H9 (cell line): Measurements from ENCODE around the gene CHURC1. TPM values are rescaled to one million over a fixed set of nuclear protein-coding genes. Genes with fewer than 3 reads are reported as not detected.

Experiments
- DNase-seq: peaks from one replicate; pipeline ENCODE4 v3.0.0-alpha.2; 2017
- H2AFZ ChIP-seq: one replicate; pipeline ENCODE4 v1.6.1; 2013; ENCODE audit warnings: mild to moderate bottlenecking, low read length, control low read depth, moderate library complexity
- H2AK5ac ChIP-seq: 2 replicates; pipeline ENCODE4 v1.6.1; 2013; ENCODE audit warnings: low read length, control low read depth, mixed read lengths; ENCODE audit not compliant: insufficient read length
- H2BK120ac ChIP-seq: one replicate; pipeline ENCODE4 v1.6.1; 2013; ENCODE audit warnings: low read depth, mild to moderate bottlenecking, low read length, control low read depth, inconsistent platforms; ENCODE audit not compliant: poor library complexity, severe bottlenecking
- H2BK12ac ChIP-seq: 2 replicates; pipeline ENCODE4 v1.6.1; 2013; ENCODE audit warnings: low read length, control low read depth, mixed read lengths, low read depth; ENCODE audit not compliant: insufficient read length
- H2BK15ac ChIP-seq: 2 replicates; pipeline ENCODE4 v1.6.1; 2013; ENCODE audit warnings: low read depth, low read length, control low read depth
- H2BK20ac ChIP-seq: one replicate; pipeline ENCODE4 v1.6.1; 2013; ENCODE audit warnings: low read depth, mild to moderate bottlenecking, low read length, control low read depth, inconsistent platforms; ENCODE audit not compliant: poor library complexity, severe bottlenecking
- H2BK5ac ChIP-seq: 2 replicates; pipeline ENCODE4 v1.6.1; 2013; ENCODE audit warnings: low read length, control low read depth, mixed read lengths; ENCODE audit not compliant: insufficient read length
- H3K14ac ChIP-seq: 2 replicates; pipeline ENCODE4 v1.6.1; 2013; ENCODE audit warnings: low read length, control low read depth; ENCODE audit not compliant: insufficient read depth
- H3K18ac ChIP-seq: 2 replicates; pipeline ENCODE4 v1.6.1; 2013; ENCODE audit warnings: low read depth, mild to moderate bottlenecking, mixed read lengths, low read length, control low read depth; ENCODE audit not compliant: insufficient read length
- H3K23ac ChIP-seq: 2 replicates; pipeline ENCODE4 v1.6.1; 2013; ENCODE audit warnings: low read length, control low read depth, mixed read lengths, low read depth; ENCODE audit not compliant: insufficient read length
- H3K23me2 ChIP-seq: 2 replicates; pipeline ENCODE4 v1.6.1; 2013; ENCODE audit warnings: low read depth, mild to moderate bottlenecking, mixed read lengths, low read length, control low read depth; ENCODE audit not compliant: insufficient read length, poor library complexity, severe bottlenecking
- H3K27ac ChIP-seq: 2 replicates; pipeline ENCODE4 v1.5.1; 2013; ENCODE audit warnings: low read length, control low read depth, mixed read lengths, low read depth; ENCODE audit not compliant: insufficient read length
- H3K27me3 ChIP-seq: 2 replicates; pipeline ENCODE4 v1.6.1; 2013; ENCODE audit warnings: low read length, control low read depth, inconsistent platforms; ENCODE audit not compliant: insufficient read depth
- H3K4ac ChIP-seq: 2 replicates; pipeline ENCODE4 v1.6.1; 2013; ENCODE audit warnings: low read depth, mild to moderate bottlenecking, control low read depth, inconsistent platforms, low read length, moderate library complexity
- H3K4me1 ChIP-seq: 2 replicates; pipeline ENCODE4 v1.6.1; 2013; ENCODE audit warnings: low read length, control low read depth, inconsistent platforms; ENCODE audit not compliant: insufficient read depth
- H3K4me2 ChIP-seq: 2 replicates; pipeline ENCODE4 v1.6.1; 2013; ENCODE audit warnings: low read length, control low read depth, mixed read lengths; ENCODE audit not compliant: insufficient read length, insufficient read depth
- H3K56ac ChIP-seq: 2 replicates; pipeline ENCODE4 v1.6.1; 2013; ENCODE audit warnings: low read depth, mild to moderate bottlenecking, mixed read lengths, low read length, control low read depth; ENCODE audit not compliant: insufficient read length
- H3K79me1 ChIP-seq: 2 replicates; pipeline ENCODE4 v1.6.1; 2013; ENCODE audit warnings: low read depth, mild to moderate bottlenecking, moderate library complexity, low read length, control low read depth, inconsistent platforms; ENCODE audit not compliant: insufficient read depth, poor library complexity, severe bottlenecking
- H3K79me2 ChIP-seq: 2 replicates; pipeline ENCODE4 v1.6.1; 2013; ENCODE audit warnings: low read length, control low read depth, inconsistent platforms; ENCODE audit not compliant: insufficient read depth
- H3K9ac ChIP-seq: 2 replicates; pipeline ENCODE4 v1.6.1; 2013; ENCODE audit warnings: low read length, control low read depth, mixed read lengths; ENCODE audit not compliant: insufficient read length; ENCODE audit errors: extremely low read depth
- H3K9me3 ChIP-seq: one replicate; pipeline ENCODE4 v1.6.1; 2013; ENCODE audit warnings: low read depth, low read length, inconsistent platforms; ENCODE audit not compliant: control insufficient read depth
- H3T11ph ChIP-seq: one replicate; pipeline ENCODE4 v1.6.1; 2013; ENCODE audit warnings: mild to moderate bottlenecking, low read length, control low read depth, inconsistent platforms
- H4K20me1 ChIP-seq: one replicate; pipeline ENCODE4 v1.6.1; 2013; ENCODE audit not compliant: control insufficient read depth, insufficient read length, insufficient read depth
- H4K5ac ChIP-seq: 2 replicates; pipeline ENCODE4 v1.6.1; 2013; ENCODE audit warnings: low read depth, mild to moderate bottlenecking, mixed read lengths, low read length, control low read depth; ENCODE audit not compliant: insufficient read length
- H4K8ac ChIP-seq: replicated peaks from 2 replicates; pipeline ENCODE4 v1.6.1; 2013; ENCODE audit warnings: low read length, control low read depth, mixed read lengths, low read depth; ENCODE audit not compliant: insufficient read length
- H4K91ac ChIP-seq: 2 replicates; pipeline ENCODE4 v1.6.1; 2013; ENCODE audit warnings: low read depth, mild to moderate bottlenecking, moderate library complexity, mixed read lengths, low read length, control low read depth; ENCODE audit not compliant: insufficient read length
- H3K27ac Mint-ChIP-seq, 3 experiments: 2 replicates in 2 of 3; 3 replicates in 1 of 3; pipeline ENCODE4 v1.8.0; 2020 to 2021; ENCODE audit warnings: mixed read lengths in 3 of 3, mild to moderate bottlenecking in 1 of 3, moderate library complexity in 1 of 3
- H3K27me3 Mint-ChIP-seq: 2 replicates; pipeline ENCODE4 v1.8.0; 2021; ENCODE audit warnings: low read depth, mild to moderate bottlenecking, moderate library complexity, mixed read lengths
- H3K36me3 Mint-ChIP-seq, 3 experiments: 2 replicates in 2 of 3; 3 replicates in 1 of 3; pipeline ENCODE4 v1.8.0; 2020 to 2021; ENCODE audit warnings: low read depth in 3 of 3, mixed read lengths in 3 of 3; ENCODE audit not compliant: insufficient read depth in 1 of 3
- H3K4me1 Mint-ChIP-seq, 2 experiments: 2 replicates each; pipeline ENCODE4 v1.8.0; 2020; ENCODE audit warnings: mixed read lengths in 2 of 2
- H3K4me3 Mint-ChIP-seq, 2 experiments: 2 replicates in 1 of 2; 3 replicates in 1 of 2; pipeline ENCODE4 v1.8.0; 2020 to 2021; ENCODE audit warnings: mild to moderate bottlenecking in 2 of 2, mixed read lengths in 2 of 2, moderate library complexity in 1 of 2
- H3K9me3 Mint-ChIP-seq, 2 experiments: 2 replicates in 1 of 2; 3 replicates in 1 of 2; pipeline ENCODE4 v1.8.0; 2020; ENCODE audit warnings: mild to moderate bottlenecking in 2 of 2, mixed read lengths in 2 of 2, moderate library complexity in 1 of 2
- CTCF ChIP-seq: fragments of 200-600 bp; sonication (generic); conservative IDR thresholded peaks from 3 replicates; pipeline ENCODE4 v1.8.0; 2021; ENCODE audit warnings: antibody characterized with exemption, mild to moderate bottlenecking
- WGBS: extraction: QIAGEN DNeasy Blood & Tissue Kit; methylation state at CpG from one replicate; pipeline ENCODE4 v1.1.7; 2013; ENCODE audit warnings: missing lambda C conversion rate, low lambda C conversion rate, mixed read lengths; ENCODE audit not compliant: insufficient read length; ENCODE audit errors: extremely low coverage; 5-methylcytosine and 5-hydroxymethylcytosine counted together
- total RNA-seq: library from RNA; stranded (reverse); gene quantifications from 2 replicates; pipeline ENCODE4 v1.2.1, GENCODE V29; 2021

The CHURC1 gene
- total RNA-seq, 1 experiment from 2014 or later, result 58.7 TPM

GRCh38 chr14:64931123-64931522 is 16.9 kb downstream of the CHURC1 start:
- H3K9ac ChIP-seq, result no peak overlapping the region
- Mint-ChIP-seq H3K27me3 (no peaks in the 10 kb centered on the region), H3K9me3 (no peaks in the 10 kb centered on the region), H3K27ac (no peak overlapping the region), H3K36me3 (peaks cover 3 to 32% (median 26%) of the 10 kb centered on the region in 3 experiments; a peak in 5 of 7 replicates), H3K4me1 (no peaks in the 10 kb centered on the region), H3K4me3 (no peak overlapping the region)
- no peak overlapping the region for H2BK12ac ChIP-seq
- H4K91ac ChIP-seq, result no peak overlapping the region
- H3K23me2 ChIP-seq, result no peaks in the 10 kb centered on the region
- H3K4me2 ChIP-seq, result no peak overlapping the region
- no peaks in the 10 kb centered on the region for H3K9me3 ChIP-seq
- H3K18ac ChIP-seq, result no peak overlapping the region
- no peak overlapping the region for H2BK5ac ChIP-seq
- no peak for DNase-seq
- no peak overlapping the region for H2BK15ac ChIP-seq
- no peak for TF ChIP-seq CTCF
- no CpG with 5 or more reads among the region's 2 CpGs for WGBS
- H2BK20ac ChIP-seq, result no peak overlapping the region
- H3K27me3 ChIP-seq, result no peaks in the 10 kb centered on the region
- no peak overlapping the region for H3T11ph ChIP-seq
- H3K27ac ChIP-seq, result no peak overlapping the region
- H3K79me1 ChIP-seq, result no peaks in the 10 kb centered on the region
- H3K23ac ChIP-seq, result no peak overlapping the region
- no peak overlapping the region for H2AFZ ChIP-seq
- no peaks in the 10 kb centered on the region for H3K79me2 ChIP-seq
- H4K8ac ChIP-seq, result no peak overlapping the region
- H3K4me1 ChIP-seq, result no peaks in the 10 kb centered on the region
- H4K5ac ChIP-seq, result no peak overlapping the region
- H2BK120ac ChIP-seq, result no peak overlapping the region
- no peak overlapping the region for H3K14ac ChIP-seq
- no peak overlapping the region for H2AK5ac ChIP-seq
- H4K20me1 ChIP-seq, result no peaks in the 10 kb centered on the region
- H3K56ac ChIP-seq, result no peak overlapping the region
- H3K4ac ChIP-seq, result no peak overlapping the region
